T-cell (primary cell): Measurements from ENCODE around the gene PATZ1. TPM values are rescaled to one million over a fixed set of nuclear protein-coding genes. Genes with fewer than 3 reads are reported as not detected.
"Not testable (repeated sequence)": the region's sequence is repeated elsewhere in the genome, so short reads cannot be mapped to it uniquely, and the experiment has no call there.

ENCODE experiments used
- ATAC-seq, 4 experiments: fragments of 200-7000 bp in 3 of 4; fragments of 150-1000 bp in 1 of 4; cut with Tn5 transposase; replicated peaks in 1 of 4; 1 replicate in 3 of 4; 2 replicates in 1 of 4; pipeline ENCODE4 v1.10.0; 2021; ENCODE audit warnings: moderate library complexity in 3 of 4, mild to moderate bottlenecking in 2 of 4, moderate number of reproducible peaks in 1 of 4
- CTCF ChIA-PET, 2 donors: fragments of 300-600 bp; sonication (Branson Sonifier 250); formaldehyde crosslinking; loops; one replicate each; lab custom pipeline; 2022; ENCODE audit warnings: antibody characterized with exemption in 2 of 2; lab: Charles Lee
- POLR2A ChIA-PET, 2 donors: fragments of 300-600 bp; sonication (Branson Sonifier 250); formaldehyde crosslinking; loops; one replicate each; lab custom pipeline; 2022; ENCODE audit warnings: antibody characterized with exemption in 2 of 2; lab: Charles Lee
- DNase-seq, 35 experiments: peaks; one replicate each; pipeline versions ENCODE4 v3.0.0 to v3.0.0-alpha.2; 2013 to 2023
- H3K27ac ChIP-seq: one replicate; pipeline ENCODE4 v1.5.1; 2013; ENCODE audit warnings: low read length
- H3K27me3 ChIP-seq, 2 experiments: replicated peaks in 1 of 2; 1 replicate in 1 of 2; 2 replicates in 1 of 2; pipeline versions ENCODE4 v1.6.1 to v1.7.0; 2013; ENCODE audit warnings: low read length in 1 of 2, mixed read lengths in 1 of 2; ENCODE audit not compliant: control insufficient read depth in 2 of 2, insufficient read depth in 2 of 2; ENCODE audit errors: extremely low read depth in 1 of 2
- H3K36me3 ChIP-seq, 2 donors: 1 replicate in 1 of 2; 2 replicates in 1 of 2; pipeline versions ENCODE4 v1.6.1 to v1.7.0; 2013; ENCODE audit warnings: low read length in 1 of 2; ENCODE audit not compliant: control insufficient read depth in 2 of 2, insufficient read depth in 1 of 2; ENCODE audit errors: extremely low read depth in 1 of 2
- H3K4me1 ChIP-seq, 2 experiments: 1 replicate in 1 of 2; 2 replicates in 1 of 2; pipeline versions ENCODE4 v1.6.1 to v1.7.0; 2013; ENCODE audit warnings: low read length in 2 of 2, mixed read lengths in 1 of 2; ENCODE audit not compliant: insufficient read depth in 2 of 2, control insufficient read depth in 1 of 2; ENCODE audit errors: extremely low read depth in 1 of 2
- H3K4me3 ChIP-seq, 2 donors: 1 replicate in 1 of 2; 2 replicates in 1 of 2; pipeline versions ENCODE4 v1.5.1 to v1.7.0; 2013; ENCODE audit warnings: mild to moderate bottlenecking in 2 of 2, low read length in 1 of 2, moderate library complexity in 1 of 2; ENCODE audit not compliant: control insufficient read depth in 1 of 2; ENCODE audit errors: extremely low read depth in 1 of 2
- H3K9me3 ChIP-seq: 2 replicates; pipeline ENCODE4 v1.7.0; 2013
- H3K27ac Mint-ChIP-seq, 2 donors: one replicate each; pipeline ENCODE4 v1.8.0; 2020 to 2021; ENCODE audit warnings: mild to moderate bottlenecking in 2 of 2, mixed read lengths in 2 of 2
- H3K27me3 Mint-ChIP-seq, 2 donors: one replicate each; pipeline ENCODE4 v1.8.0; 2021 to 2022; ENCODE audit warnings: mixed read lengths in 2 of 2
- H3K36me3 Mint-ChIP-seq: one replicate; pipeline ENCODE4 v1.8.0; 2021; ENCODE audit warnings: mixed read lengths
- H3K4me1 Mint-ChIP-seq, 3 donors: one replicate each; pipeline ENCODE4 v1.8.0; 2020 to 2022; ENCODE audit warnings: mixed read lengths in 3 of 3, mild to moderate bottlenecking in 1 of 3
- H3K4me3 Mint-ChIP-seq, 3 donors: one replicate each; pipeline ENCODE4 v1.8.0; 2020 to 2022; ENCODE audit warnings: mild to moderate bottlenecking in 3 of 3, mixed read lengths in 3 of 3, moderate library complexity in 3 of 3
- H3K9me3 Mint-ChIP-seq, 3 donors: one replicate each; pipeline ENCODE4 v1.8.0; 2020 to 2022; ENCODE audit warnings: mixed read lengths in 3 of 3
- WGBS: methylation state at CpG from one replicate; pipeline ENCODE4 v1.1.5; 2013; ENCODE audit warnings: missing lambda C conversion rate; ENCODE audit not compliant: insufficient coverage; 5-methylcytosine and 5-hydroxymethylcytosine counted together
- total RNA-seq, 35 experiments: library from RNA in 6 of 35; stranded (reverse) in 6 of 35; fragments of 120-200 nt in 1 of 35; gene quantifications; one replicate each; pipeline versions ENCODE4 v1.2.1 to v1.2.4 and lab custom pipeline; 2013 to 2026

PATZ1 gene
- total RNA-seq, 5 donors from 2014 or later (not counting 1 experiment from before 2014, with no cell fraction given): 53.1 to 56.7 (median 54.6) TPM

DNA sequence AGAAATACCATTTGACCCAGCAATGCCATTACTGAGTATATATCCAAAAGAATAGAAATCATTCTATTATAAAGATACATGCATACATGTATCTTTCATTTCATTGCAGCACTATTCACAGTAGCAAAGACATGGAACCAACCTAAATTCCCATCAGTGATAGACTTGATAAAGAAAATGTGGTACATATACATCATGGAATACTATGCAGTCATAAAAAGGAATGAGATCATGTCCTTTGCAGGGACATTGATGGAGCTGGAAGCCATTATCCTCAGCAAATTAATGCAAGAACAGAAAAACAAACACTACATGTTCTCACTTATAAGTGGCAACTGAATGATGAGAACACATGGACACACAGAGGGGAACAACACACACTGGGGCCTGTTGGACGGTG lies 31.9 kb downstream of the PATZ1 start:
- not testable (repeated sequence) for H3K9me3 ChIP-seq, H3K4me1 ChIP-seq, ATAC-seq, H3K27me3 ChIP-seq, H3K9me3 Mint-ChIP-seq, H3K4me3 Mint-ChIP-seq, H3K27ac ChIP-seq, H3K4me3 ChIP-seq, H3K36me3 ChIP-seq, H3K27ac Mint-ChIP-seq, DNase-seq, H3K27me3 Mint-ChIP-seq
- H3K36me3 Mint-ChIP-seq: peaks cover 31% of the 10 kb centered on the region
- WGBS: no CpG with 5 or more reads among the region's 1 CpG
- peaks cover 16 to 18% (median 18%) of the 10 kb centered on the region in 3 donors for H3K4me1 Mint-ChIP-seq
- POLR2A ChIA-PET: interaction anchor here in 1 of 2 donors (1.3 kb wide), 1 partner anchor 22 kb away, joined by 6 read pairs; the partner anchor contains the start of gene PIK3IP1
- CTCF ChIA-PET: interaction anchor here in 1 of 2 donors (1.0 to 3.7 kb wide), 7 partner anchors 12 to 102 kb away, joined by 3 to 21 read pairs (median 6); partner anchors contain the start of genes LIMK2 and PIK3IP1

DNA sequence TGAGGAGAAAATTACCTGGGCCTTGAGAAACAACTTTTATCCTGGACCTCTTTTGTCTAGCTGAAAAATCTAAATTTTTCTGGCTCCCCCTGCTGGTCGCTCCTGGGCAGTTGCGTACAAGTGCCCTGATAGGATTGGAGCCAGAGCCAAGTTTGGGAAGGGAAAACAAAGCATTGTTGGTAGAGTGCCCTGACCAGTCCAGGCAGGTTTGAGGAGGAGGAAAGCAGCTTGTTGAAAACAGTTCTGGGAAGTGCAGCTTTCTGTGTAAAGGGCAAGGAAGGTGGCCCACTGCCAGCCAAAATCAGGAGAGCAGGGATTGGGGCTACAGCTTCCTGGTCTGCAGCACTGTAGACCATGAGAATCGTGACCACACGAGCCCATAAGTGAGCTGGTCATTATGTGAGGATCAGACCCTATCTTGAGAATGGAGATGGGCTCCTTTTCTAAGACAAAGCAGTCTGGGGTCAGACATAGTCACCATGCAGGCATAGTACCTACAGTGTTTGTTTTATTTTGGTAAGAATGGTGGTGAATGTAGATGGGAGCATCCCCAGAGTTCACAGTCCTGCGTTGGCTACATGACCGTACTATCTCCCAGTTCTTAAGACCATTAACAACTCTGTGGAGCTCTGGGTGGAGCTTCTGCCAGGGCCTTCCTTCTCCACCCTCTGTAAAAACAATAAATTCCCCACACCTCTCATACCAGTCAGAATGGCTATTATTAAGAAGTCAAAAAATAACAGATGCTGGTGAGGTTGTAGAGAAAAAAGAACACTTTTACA lies 32.6 kb downstream of the PATZ1 start:
- H3K27ac ChIP-seq: no peak overlapping the region
- DNase-seq (peak; percentile 17 to 76 (median 56)), ATAC-seq (peak; percentile 70 to 82 (median 75))
- H3K4me1 ChIP-seq: peaks cover under 1 to 8% of the 10 kb centered on the region in 2 experiments
- no peaks in the 10 kb centered on the region for H3K27me3 ChIP-seq
- Mint-ChIP-seq H3K4me1 (peaks cover 19 to 23% (median 22%) of the 10 kb centered on the region in 3 donors), H3K36me3 (peaks cover 31% of the 10 kb centered on the region), H3K27ac (peak overlapping the region; percentile 46 to 68), H3K9me3 (peaks cover 0 to 6% (median 0%) of the 10 kb centered on the region in 3 donors), H3K4me3 (peak overlapping the region in 1 of 3 donors; percentile 3), H3K27me3 (no peaks in the 10 kb centered on the region)
- H3K36me3 ChIP-seq: peaks cover 3 to 6% of the 10 kb centered on the region in 2 donors
- H3K4me3 ChIP-seq: no peak overlapping the region
- 8% methylated on average over 4 of the region's 6 CpGs for WGBS
- no peaks in the 10 kb centered on the region for H3K9me3 ChIP-seq
- ChIA-PET CTCF (interaction anchor here in 1 of 2 donors (0.6 to 3.7 kb wide), 14 partner anchors 13 to 686 kb away, joined by 3 to 21 read pairs (median 4); partner anchors contain the start of genes LIMK2 and PIK3IP1), POLR2A (interaction anchor here (0.6 to 1.5 kb wide), 8 partner anchors 9 to 626 kb away, joined by 3 to 11 read pairs (median 4); partner anchors contain the start of gene PIK3IP1 (in 1 of the 2))

DNA sequence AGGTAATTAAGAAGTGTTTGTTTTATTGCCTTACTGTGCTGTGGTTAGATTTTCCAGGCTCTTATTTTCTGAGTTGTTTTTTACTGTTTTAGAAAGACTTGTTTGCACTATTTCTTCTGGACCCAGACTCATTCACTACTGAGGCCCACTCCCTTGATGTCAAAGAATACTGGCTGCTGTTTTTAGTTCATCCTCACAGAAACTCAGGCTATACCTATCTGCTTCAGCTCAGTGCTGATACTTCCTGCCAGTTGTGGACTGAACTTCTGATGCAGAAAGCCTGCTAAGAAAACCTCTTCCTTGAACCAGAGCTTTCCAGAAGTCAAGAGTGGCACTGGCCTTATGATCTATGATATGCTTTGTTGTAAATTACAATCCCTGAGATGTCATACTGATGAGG lies 38.0 kb downstream of the PATZ1 start:
- DNase-seq (no peak), ATAC-seq (peak; percentile 55 to 74 (median 64))
- CTCF ChIA-PET: no interaction called here
- H3K4me3 ChIP-seq: no peak overlapping the region
- Mint-ChIP-seq H3K4me3 (peak overlapping the region; percentile 0 to 44 (median 29)), H3K36me3 (peaks cover 9% of the 10 kb centered on the region), H3K27ac (peak overlapping the region; percentile 82 to 87), H3K4me1 (peaks cover 42 to 45% (median 43%) of the 10 kb centered on the region in 3 donors), H3K9me3 (no peaks in the 10 kb centered on the region), H3K27me3 (no peaks in the 10 kb centered on the region)
- peaks cover 0 to 3% of the 10 kb centered on the region in 2 donors for H3K36me3 ChIP-seq
- no peaks in the 10 kb centered on the region for H3K27me3 ChIP-seq
- POLR2A ChIA-PET: interaction anchor here in 1 of 2 donors (0.6 kb wide), 1 partner anchor 1535 kb away, joined by 4 read pairs; no protein-coding TSS in a partner anchor
- H3K27ac ChIP-seq: peak overlapping the region; percentile 52
- no peaks in the 10 kb centered on the region for H3K9me3 ChIP-seq
- peaks cover 4 to 9% of the 10 kb centered on the region in 2 experiments for H3K4me1 ChIP-seq

DNA sequence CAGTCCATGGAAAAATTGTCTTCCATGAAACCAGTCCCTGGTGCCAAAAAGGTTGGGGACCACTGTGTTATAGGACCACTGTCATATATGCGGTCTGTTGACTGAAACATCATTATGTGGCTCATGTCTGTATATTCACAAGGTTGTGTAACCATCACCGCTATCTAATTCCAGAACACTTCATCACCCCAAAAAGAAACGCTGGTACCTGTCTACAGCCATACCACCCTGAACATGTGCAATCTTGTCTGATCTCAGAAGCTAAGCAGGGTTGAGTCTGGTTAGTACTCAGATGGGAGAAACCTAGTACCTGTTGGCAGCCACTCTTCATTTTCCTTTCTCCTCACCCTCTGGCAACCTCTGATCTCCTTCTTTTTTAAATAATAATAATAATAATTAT lies 41.0 kb downstream of the PATZ1 start:
- ChIA-PET POLR2A (no interaction called here), CTCF (no interaction called here)
- Mint-ChIP-seq H3K27me3 (no peaks in the 10 kb centered on the region), H3K9me3 (no peaks in the 10 kb centered on the region), H3K36me3 (peaks cover 20% of the 10 kb centered on the region), H3K4me3 (no peak overlapping the region), H3K27ac (no peak overlapping the region), H3K4me1 (peaks cover 42 to 59% (median 58%) of the 10 kb centered on the region in 3 donors)
- H3K27ac ChIP-seq: no peak overlapping the region
- H3K4me3 ChIP-seq: no peak overlapping the region
- no peaks in the 10 kb centered on the region for H3K27me3 ChIP-seq
- 100% methylated on average over 2 of the region's 3 CpGs for WGBS
- H3K36me3 ChIP-seq: peaks cover 0 to 7% of the 10 kb centered on the region in 2 donors
- DNase-seq: no peak
- H3K4me1 ChIP-seq: peaks cover 4 to 5% of the 10 kb centered on the region in 2 experiments
- no peak for ATAC-seq
- no peaks in the 10 kb centered on the region for H3K9me3 ChIP-seq

DNA sequence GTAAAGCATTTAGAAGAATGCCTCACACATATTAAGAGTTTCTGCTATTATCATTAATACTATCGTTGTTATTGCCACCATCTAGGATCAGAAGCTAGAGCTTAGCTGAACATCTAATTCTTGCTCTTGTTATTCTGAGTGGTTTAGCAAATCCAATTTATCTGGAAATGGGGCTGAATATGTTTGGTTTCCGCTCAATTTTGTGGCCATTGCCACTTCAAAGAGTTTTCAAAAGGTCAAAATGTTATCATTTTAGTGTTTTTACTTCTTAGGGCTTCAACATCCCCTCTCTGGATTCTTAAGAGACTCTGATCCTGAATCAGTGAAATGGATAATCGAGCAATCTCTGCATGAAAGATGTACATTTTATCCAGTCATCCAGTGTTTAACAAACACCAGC lies 43.6 kb downstream of the PATZ1 start:
- Mint-ChIP-seq H3K4me3 (no peak overlapping the region), H3K36me3 (peaks cover 24% of the 10 kb centered on the region), H3K27me3 (no peaks in the 10 kb centered on the region), H3K4me1 (peaks cover 44 to 55% (median 54%) of the 10 kb centered on the region in 3 donors), H3K27ac (no peak overlapping the region), H3K9me3 (no peaks in the 10 kb centered on the region)
- Histone ChIP-seq H3K27me3 (no peaks in the 10 kb centered on the region), H3K4me3 (no peak overlapping the region), H3K4me1 (peaks cover 0 to 12% of the 10 kb centered on the region in 2 experiments), H3K9me3 (no peaks in the 10 kb centered on the region), H3K27ac (no peak overlapping the region), H3K36me3 (peaks cover 0 to 7% of the 10 kb centered on the region in 2 donors)
- ATAC-seq (no peak), DNase-seq (no peak)
- ChIA-PET POLR2A (interaction anchor here in 1 of 2 donors (1.0 kb wide), 1 partner anchor 12 kb away, joined by 4 read pairs; no protein-coding TSS in a partner anchor), CTCF (interaction anchor here in 1 of 2 donors (0.9 kb wide), 1 partner anchor 141 kb away, joined by 3 read pairs; no protein-coding TSS in a partner anchor)
- no CpG with 5 or more reads among the region's 3 CpGs for WGBS

DNA sequence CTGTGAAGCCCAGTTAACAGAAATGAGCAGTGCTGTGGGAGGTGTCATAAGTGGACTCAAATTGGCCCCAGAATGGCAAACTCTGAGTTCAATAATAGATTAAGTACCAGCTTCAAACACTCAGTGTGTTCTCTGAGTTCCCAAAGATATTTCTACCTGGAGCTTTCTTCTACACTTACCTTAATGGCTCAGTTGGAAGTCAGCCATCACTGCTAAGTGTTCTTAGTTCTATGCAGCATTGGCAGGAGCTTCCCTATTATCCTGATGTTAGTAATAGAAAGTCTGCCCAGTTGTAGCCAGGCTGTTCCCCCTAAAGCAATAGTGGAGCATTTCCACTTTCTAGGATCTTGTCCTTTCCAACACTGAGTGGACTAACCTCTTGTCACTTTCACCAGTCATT lies 44.1 kb downstream of the PATZ1 start:
- ChIA-PET CTCF (interaction anchor here in 1 of 2 donors (0.9 kb wide), 1 partner anchor 141 kb away, joined by 3 read pairs; no protein-coding TSS in a partner anchor), POLR2A (interaction anchor here in 1 of 2 donors (0.5 to 2.5 kb wide), 4 partner anchors 9 to 29 kb away, joined by 4 to 9 read pairs (median 4); no protein-coding TSS in a partner anchor)
- Histone ChIP-seq H3K27me3 (no peaks in the 10 kb centered on the region), H3K9me3 (no peaks in the 10 kb centered on the region), H3K4me1 (peaks cover 0 to 15% of the 10 kb centered on the region in 2 experiments), H3K36me3 (peaks cover 0 to 7% of the 10 kb centered on the region in 2 donors), H3K4me3 (no peak overlapping the region), H3K27ac (no peak overlapping the region)
- Mint-ChIP-seq H3K4me3 (no peak overlapping the region), H3K36me3 (peaks cover 24% of the 10 kb centered on the region), H3K27me3 (no peaks in the 10 kb centered on the region), H3K27ac (no peak overlapping the region), H3K4me1 (peaks cover 46 to 54% (median 53%) of the 10 kb centered on the region in 3 donors), H3K9me3 (no peaks in the 10 kb centered on the region)
- ATAC-seq (no peak), DNase-seq (no peak)
